ENCODE measurements around the gene RAP2A.

RAP2A gene

GRCh38 chr13:97446448-97446847 lies 12.5 kb downstream of the RAP2A start:
- TF ChIP-seq SIN3A (IDR thresholded peaks at IDR 0.05; ENCODE audit: borderline replicate concordance, insufficient read depth, low read length): no peak
- TF ChIP-seq POLR2AphosphoS5 (IDR thresholded peaks at IDR 0.05; ENCODE audit: low read depth, low read length): no peak
- TF ChIP-seq REST (IDR thresholded peaks at IDR 0.05; ENCODE audit: insufficient read depth in 1 of 2, low read depth in 2 of 2, low read length in 2 of 2): no peak
- TF ChIP-seq TAF1 (IDR thresholded peaks at IDR 0.05; ENCODE audit: borderline replicate concordance, insufficient read depth, low read length): no peak

- TF ChIP-seq FOXP2 (optimal IDR thresholded peaks at IDR 0.05; ENCODE audit: borderline replicate concordance, extremely low read depth, extremely low read length, insufficient read depth) (no peak), POLR2AphosphoS5 (IDR thresholded peaks at IDR 0.05; ENCODE audit: low read depth, low read length) (no peak), REST (IDR thresholded peaks at IDR 0.05; ENCODE audit: insufficient read depth in 1 of 2, low read depth in 2 of 2, low read length in 2 of 2) (no peak), TAF1 (IDR thresholded peaks at IDR 0.05; ENCODE audit: borderline replicate concordance, insufficient read depth, low read length) (no peak), SIN3A (IDR thresholded peaks at IDR 0.05; ENCODE audit: borderline replicate concordance, insufficient read depth, low read length) (no peak)
Observed at GRCh38 chr13:97448503-97449251, 14.7 kb downstream of the RAP2A start.

- TF ChIP-seq SIN3A (IDR thresholded peaks at IDR 0.05; ENCODE audit: borderline replicate concordance, insufficient read depth, low read length): no peak
- no peak for TF ChIP-seq REST (IDR thresholded peaks at IDR 0.05; ENCODE audit: insufficient read depth in 1 of 2, low read depth in 2 of 2, low read length in 2 of 2)
- no peak for TF ChIP-seq TAF1 (IDR thresholded peaks at IDR 0.05; ENCODE audit: borderline replicate concordance, insufficient read depth, low read length)
- TF ChIP-seq POLR2AphosphoS5 (IDR thresholded peaks at IDR 0.05; ENCODE audit: low read depth, low read length): no peak
- TF ChIP-seq FOXP2 (optimal IDR thresholded peaks at IDR 0.05; ENCODE audit: borderline replicate concordance, extremely low read depth, extremely low read length, insufficient read depth): no peak
Observed at GRCh38 chr13:97454699-97455098, 20.7 kb downstream of the RAP2A start.

GRCh38 chr13:97456047-97456446 lies 22.1 kb downstream of the RAP2A start:
- TF ChIP-seq POLR2AphosphoS5 (IDR thresholded peaks at IDR 0.05; ENCODE audit: low read depth, low read length) (no peak), FOXP2 (optimal IDR thresholded peaks at IDR 0.05; ENCODE audit: borderline replicate concordance, extremely low read depth, extremely low read length, insufficient read depth) (no peak), REST (IDR thresholded peaks at IDR 0.05; ENCODE audit: insufficient read depth in 1 of 2, low read depth in 2 of 2, low read length in 2 of 2) (no peak)

All from PFSK-1 (cell line).